Effector CD8-positive, alpha-beta T cell (primary cell): ENCODE measurements around the gene PLEKHF1.

Experiments
- DNase-seq: peaks from one replicate; lab custom pipeline; 2025; lab: John Stamatoyannopoulos, UW

Gene PLEKHF1

DNA sequence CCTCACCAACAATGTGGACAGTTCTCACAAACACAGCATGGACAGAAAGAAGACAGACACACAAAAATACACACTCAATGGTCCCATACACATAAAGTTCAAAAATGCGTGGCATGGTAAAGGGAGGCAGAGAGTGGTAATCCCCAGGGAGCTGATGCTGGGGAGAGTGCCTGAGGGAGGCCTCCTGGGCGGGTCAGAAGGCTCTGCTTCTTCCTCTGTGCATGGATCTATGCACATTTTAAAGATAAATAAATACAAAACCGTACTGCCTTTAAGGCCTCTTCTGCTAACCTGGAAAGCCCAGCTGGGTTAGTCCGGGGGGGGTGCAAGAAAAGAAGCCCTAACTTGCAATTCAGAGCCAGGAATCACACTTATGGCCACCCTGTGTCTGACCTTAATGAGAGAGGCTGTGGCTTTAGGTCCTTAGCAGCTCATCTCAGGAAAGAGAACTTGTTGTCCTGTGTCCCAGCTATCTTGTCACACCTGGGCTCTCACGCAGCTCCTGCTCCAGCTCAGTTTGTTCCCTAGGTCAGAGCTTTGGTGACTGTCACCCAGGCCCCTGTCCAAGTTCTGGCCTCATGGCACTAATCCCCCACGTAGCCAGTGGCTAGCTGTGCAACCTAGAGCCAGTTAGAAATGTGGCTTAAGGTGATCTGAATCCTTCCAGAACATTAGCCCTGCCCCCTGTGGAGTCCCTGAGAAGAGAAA is 30.7 kb upstream of the PLEKHF1 start:
- no peak for DNase-seq

DNA sequence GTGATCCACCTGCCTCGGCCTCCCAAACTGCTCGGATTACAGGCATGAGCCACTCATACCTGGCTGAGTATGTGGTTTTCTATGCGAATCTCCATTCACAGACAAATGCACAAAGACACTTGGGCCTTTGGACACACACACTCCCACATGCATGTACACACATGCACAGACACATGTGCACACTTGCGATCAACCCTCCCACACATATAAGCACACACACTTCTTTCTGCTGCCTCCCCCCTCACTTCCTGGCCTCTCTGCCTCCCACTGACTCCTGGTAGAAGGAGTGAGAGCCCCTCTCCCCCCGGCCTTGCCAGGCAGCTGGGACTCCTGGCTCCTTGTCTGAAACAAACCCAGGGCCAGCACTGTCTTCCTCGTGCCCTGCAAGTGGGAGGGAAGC is 29.3 kb upstream of the PLEKHF1 start:
- DNase-seq = no peak

DNA sequence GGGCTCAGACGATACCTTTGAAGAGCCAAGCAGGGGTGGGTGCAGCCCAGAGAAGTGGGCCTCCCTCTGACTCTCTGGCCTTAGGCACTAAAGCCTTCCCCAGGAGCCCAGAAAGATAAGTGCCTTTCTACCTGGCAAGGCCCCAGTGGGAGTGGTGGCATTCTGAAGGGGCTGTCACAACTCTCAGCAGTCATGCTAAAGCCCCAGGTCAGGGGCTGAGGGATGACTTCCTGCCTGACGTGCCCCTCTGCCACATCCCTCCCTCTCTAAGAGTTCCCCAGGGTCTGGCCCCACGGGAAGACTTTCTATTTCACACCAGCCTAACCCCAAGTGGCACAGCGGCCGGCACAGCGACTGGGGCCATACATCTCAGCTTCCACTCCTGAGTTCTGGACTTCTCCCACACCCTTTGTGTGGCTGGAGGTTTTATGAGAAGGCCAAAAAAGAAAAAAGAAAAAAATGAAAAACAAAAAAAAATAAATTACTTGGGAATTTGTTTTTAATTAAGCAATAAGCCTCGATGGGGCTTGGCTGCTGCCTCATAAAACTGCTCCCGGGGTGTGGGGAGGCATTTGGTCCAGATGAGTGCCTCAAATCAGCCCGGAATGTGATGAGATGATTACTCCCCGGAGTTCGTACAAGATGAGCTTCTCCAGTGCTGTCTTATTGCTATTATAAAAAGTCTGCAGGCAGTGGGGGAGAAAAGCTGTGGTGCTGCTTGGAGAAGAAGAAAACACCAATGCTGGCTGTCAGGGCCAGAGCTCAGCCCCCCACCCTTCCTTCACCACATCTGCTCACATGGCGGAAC is 28.5 kb upstream of the PLEKHF1 start:
- DNase-seq = no peak

DNA sequence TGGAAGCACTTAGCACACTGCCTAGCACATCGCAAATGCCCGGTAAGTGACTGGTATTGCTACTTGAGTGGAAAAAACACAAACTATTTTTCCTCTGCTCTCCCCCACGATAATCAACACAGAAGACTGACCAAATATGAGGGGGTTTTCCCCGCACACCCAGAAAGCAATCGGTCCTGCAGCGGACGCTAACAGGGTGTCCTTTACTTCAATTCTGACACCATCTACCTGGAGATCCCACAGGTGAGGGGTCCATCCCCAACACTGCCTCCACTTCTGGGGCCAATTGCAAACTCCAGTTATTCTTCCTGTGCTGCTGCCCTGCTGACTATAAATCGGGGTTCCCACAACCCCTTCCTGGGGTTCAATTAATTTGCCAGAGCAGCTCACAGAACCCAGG is 26.2 kb upstream of the PLEKHF1 start:
- no peak for DNase-seq

DNA sequence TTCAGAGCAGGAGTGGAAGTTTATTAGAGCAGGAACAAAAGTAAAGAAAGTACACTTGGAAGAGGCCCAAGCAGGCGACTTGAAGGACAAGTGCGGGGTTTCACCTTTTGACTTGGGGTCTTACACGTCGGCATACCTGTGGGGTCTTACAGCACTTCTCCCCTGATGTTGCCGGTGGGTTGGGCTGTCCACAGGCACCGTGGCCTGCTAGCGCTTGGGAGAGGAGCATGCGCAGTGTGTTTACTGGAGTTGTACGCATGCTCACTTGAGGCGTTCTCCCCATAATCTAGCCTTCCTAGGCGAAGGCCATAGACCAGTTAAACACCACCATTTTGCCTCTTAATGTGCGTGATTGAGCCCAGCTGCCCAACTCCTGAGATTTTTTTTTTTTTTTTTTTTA is 25.0 kb upstream of the PLEKHF1 start:
- DNase-seq = no peak

DNA sequence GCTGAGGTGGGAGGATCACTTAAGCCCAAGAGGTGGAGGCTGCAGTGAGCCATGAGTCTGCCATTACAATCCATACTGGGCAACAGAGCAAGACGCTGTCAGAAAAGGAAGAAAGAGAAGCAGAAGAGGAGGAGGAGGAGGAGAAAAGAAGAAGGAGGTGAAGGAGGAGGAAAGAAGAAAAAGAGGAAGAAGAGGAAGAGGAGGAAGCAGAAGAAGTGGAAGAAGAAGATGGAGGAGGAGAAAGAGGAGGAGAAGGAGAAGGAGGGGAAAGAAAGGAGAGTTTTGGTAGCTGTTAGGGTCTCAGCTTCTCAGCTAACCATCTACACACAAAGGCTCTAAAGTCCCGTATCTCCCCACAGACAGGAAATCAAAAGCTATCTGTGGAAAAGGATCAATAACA is 23.7 kb upstream of the PLEKHF1 start:
- DNase-seq = no peak

DNA sequence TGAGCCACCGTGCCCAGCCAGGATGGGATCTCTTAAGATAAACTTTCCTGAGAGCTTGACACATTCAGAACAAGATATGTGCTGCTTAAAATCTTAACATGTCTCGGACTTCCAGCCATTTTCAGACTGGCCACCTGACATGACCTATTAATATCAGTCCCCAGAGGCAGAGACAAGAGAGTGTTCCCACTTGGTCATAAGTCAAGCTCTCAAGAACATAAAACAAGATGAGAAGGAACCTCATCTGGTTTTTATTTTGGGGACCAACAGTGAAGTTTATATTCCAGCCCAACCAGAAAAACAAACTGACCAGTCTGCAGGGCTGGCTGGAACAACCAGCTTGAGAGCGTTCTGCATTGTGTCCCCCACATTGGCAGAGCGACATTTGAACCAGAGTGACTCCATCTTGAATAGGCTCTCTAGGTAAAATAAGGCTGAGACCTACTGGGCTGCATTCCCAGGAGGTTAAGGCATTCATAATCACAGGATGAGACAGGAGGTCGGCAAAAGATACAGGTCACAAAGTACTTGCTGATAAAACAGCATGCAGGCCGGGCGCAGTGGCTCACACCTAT is 21.8 kb upstream of the PLEKHF1 start:
- DNase-seq = no peak

DNA sequence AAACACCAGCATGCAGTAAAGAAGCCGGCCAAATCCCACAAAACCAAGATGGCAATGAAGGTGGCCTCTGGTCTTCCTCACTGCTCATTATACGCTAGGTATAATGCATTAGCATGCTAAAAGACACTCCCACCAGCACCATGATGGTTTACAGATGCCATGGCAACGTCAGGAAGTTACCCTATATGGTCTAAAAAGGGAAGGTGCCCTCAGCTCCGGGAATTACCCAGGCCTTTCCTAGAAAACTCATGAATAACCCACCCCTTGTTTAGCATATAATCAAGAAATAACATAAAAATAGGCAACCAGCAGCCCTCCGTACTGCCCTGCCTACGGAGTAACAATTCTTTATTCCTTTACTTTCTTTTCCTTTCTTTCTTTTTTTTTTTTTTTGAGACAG is 21.1 kb upstream of the PLEKHF1 start:
- no peak for DNase-seq

DNA sequence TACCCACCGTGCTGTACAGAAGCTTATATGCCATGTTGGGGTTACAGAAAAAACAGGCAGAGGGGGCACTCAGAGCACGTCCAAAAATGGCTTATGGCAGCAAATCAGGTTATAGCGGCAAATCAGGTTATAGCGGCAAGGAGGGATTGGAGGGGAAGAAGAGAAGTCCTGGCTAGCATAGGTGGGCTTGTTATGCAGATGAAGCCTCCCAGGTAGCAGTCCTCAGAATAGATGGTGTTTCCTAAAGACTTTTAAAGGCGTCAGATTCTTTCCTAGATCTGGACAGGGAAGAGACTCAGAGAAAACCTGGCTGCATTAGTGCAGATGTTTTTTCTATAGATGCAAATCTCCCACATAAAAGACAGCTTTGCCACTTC is 19.8 kb upstream of the PLEKHF1 start:
- DNase-seq = no peak

DNA sequence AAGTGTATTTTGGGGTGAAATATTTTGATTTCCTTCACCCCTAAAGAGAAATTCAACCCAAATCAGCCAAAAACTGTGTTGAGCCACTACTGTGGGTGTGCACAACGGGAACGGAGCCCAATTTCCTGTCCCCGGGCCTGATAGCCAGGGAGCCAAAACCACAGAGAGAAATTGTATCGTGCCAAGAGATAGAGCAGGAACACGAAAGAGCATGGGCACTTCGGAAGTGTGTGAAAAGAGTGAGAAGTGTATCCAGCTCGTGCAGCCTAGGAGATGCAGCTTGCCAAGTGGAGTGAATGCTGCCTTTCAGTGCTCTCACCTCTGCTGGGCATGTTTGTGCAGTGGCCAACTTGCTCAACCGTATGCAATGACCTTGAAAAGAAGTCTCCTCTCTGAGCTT is 19.4 kb upstream of the PLEKHF1 start:
- DNase-seq = no peak

DNA sequence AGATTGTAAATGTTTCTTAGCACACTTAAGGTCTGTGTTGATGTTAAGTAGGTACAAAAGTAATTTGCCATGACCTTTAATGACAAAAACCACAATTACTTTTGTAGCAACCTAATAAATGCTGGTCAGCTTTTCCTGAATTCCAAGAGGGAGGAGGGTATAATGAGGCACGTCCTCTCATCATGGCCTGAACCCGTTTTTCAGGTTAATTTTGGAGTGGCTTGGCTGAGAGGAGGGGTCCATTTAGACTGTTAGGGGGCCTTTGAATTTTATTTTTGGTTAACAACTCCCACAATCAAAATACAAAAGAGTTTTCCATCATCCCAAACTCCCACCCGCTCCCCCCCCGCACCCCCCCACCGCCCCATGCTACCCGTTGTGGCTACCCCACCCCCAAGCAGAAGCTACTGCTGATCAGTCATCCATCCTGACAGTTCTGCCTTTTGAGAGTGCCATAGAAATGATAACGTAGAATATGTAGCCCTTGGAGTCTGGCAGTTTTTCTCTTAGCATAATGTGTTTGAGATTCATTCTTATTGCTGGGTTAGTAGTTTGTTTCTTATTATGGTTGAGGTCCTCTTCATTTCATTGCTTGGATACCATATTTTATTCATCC is 14.4 kb upstream of the PLEKHF1 start:
- no peak for DNase-seq

DNA sequence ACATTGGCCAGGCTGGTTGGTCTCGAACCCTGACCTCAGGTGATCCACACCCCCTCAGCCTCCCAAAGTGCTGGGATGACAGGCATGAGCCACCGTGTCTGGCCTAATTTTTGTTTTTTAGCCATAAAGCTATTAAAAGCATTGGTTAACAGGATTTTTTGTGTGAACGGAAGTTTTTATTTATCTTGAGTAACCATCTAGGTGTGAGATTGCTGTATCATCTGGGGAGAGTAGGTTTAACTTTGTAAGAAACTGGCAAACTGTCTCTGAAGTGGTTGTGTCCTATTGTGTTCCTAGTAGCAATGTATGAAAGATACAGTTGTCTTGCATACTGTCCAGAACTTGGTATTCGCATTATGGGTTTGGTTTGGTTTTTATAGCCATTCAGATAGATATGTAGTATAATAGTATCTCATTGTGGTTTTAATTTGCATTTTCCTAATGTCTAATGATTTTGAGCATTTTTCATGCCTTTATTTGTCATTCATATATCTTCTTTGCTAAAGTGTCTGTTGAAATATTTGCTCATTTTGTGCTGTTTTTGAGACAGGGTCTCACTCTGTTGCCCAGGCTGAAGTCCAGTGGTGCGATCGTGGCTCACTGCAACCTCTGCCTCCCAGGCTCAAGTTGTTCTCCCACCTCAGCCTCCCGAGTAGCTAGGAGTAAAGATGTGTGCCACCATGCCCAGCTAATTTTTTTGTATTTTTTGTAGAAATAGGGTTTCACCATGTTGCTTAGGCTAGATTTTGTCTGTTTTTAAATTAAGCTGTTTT is 13.5 kb upstream of the PLEKHF1 start:
- DNase-seq = no peak

DNA sequence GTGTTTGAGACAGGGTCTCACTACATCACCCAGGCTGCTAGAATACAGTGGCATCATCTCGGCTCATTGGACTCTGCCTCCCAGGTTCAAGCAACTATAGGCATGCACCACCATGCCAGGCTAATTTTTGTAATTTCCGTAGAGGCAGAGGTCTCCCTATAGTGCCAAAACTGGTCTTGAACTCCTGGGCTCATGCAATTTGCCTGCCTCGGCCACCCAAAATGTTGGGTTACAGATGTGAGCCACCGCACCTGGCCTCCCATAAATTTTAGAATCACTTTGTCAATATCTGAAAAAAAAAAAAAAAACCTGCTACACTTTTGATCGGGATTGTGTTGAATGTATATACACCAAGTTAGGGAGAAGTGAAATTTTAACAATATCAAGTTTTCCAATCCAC is 11.9 kb upstream of the PLEKHF1 start:
- DNase-seq = no peak

DNA sequence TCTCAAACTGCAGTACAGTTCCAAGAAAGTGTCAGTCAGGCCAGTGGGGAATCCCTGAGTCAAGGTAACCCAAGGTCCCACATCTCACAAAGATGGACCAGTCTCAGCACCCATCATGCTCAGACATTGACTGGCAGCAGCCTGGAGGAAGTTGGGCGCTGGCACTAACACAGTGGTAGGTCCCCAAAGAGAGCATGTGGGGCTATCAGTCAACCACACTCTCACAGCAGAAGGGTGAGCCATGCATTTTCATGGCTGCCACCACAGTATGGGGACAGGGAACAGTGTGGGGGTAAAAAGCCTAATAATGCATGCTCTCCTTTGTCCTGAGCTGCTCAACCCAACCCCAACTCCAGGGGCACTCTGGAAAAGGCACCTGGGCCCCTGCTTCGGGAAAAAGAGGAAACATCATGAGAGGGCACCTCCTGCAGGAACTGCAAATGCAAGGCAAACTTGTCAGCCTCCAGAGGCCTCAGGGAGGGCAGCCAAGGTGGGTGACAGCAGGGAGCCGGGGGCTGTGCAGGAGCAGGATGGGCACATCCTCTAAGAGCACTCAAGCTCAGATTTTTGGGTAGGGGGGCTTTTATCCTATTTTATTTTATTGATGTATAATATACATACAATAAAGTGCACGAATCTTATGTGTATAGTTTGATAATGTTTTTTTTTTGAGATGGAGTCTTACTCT is 9.5 kb upstream of the PLEKHF1 start:
- no peak for DNase-seq

DNA sequence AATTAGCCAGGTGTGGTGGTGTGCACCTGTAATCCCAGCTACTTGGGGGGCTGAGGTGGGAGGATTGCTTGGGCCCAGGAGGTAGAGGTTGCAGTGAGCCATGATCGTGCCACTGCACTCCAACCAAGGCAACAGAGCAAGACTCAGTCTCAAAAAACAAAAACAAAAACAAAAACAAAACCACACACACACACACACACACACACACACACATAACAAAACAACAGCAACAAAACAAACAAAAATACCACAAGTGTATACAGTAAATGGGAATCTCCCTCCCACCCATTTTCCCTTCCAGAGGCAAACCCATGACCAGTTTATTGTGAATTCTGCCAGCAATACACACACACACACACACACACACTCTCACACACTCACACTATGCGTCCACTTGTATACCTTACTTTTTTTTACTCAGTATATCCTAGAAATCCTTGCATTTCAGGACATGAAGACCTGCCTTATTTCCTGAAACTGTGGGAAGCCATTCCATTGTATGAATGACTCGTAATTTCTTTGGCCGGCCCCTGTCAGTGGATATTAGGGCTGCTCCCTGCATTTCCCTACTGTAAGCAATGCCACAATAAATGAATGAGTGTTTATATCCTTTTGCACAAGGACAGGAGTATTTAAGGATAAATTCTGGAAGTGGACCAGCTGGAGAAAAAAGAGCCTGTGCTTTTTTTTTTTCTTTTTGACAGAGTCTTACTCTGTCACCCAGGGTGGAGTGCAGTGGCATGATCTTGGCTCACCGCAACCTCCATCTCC is 6.9 kb upstream of the PLEKHF1 start:
- DNase-seq = no peak

DNA sequence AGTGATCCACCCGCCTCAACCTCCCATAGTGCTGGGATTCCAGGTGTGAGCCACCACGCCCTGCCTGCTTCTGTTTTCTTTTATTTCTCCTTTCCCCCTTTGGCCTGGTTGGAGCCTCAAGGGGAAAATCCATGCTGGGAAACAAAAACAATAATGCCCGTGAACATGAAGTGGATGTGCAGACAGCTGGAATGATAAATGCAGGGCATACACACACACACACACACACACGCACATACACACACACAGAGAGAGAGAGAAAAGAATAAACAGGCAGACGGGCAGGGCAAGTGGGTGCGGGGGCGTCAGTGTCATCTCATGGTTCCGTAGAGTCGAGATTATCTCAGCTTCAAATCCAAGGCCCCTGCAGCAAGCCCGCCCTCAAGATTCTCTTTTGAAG is 4.4 kb upstream of the PLEKHF1 start:
- no peak for DNase-seq

DNA sequence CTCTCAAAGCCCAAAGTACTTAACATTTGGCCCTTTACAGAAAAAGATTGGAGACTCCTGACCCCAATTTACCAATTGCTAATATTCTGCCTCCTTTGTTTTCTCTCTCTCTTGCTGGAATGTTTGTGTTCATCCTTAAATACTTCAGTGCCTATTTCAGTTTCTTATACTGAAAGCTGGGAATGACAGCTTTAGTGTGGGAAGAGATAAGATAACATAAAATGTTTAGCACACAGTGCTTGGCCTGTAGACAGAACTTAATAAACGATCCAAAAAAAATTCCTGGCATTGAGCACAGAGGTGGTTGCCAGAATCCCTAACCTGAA is 3.0 kb upstream of the PLEKHF1 start:
- DNase-seq = no peak

DNA sequence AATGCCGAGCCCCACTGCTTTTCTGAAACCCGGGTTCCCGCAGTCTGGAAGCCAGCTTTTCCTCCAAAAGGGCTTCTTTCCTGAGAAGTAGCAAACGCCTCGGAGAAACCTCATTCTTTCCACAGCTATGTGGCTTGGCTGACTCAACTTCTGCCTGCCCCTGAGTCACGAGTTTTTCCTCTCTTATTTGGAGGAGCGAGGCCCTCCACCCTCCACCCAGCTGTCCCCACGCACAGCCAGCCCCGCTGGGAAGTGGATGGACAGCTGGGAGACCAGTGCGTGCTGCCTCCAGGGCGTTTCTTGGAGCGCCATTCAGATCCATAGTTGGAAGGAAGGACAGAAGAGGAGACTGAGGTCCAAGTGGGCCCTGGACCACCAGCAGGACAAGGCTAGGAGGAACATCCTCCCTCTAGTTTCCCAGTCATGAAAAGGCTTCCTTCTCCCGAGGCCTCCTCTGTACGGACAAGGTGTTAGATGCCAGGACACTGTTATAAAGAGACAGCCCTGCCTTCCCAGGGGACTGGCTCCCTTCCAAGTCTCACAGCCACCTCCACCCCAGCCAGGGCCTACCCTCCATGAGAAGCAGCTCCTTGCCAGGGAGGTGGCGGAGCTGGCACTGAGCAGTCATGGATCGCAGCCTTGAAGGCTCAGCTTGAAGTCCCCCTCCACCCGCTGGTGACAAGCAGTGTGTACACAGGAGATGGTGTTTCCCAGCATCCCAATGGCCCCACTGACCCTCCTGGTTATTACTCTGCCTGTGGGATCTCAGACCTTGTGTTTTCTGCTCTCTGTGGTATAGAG is 2.5 kb upstream of the PLEKHF1 start:
- no peak for DNase-seq

DNA sequence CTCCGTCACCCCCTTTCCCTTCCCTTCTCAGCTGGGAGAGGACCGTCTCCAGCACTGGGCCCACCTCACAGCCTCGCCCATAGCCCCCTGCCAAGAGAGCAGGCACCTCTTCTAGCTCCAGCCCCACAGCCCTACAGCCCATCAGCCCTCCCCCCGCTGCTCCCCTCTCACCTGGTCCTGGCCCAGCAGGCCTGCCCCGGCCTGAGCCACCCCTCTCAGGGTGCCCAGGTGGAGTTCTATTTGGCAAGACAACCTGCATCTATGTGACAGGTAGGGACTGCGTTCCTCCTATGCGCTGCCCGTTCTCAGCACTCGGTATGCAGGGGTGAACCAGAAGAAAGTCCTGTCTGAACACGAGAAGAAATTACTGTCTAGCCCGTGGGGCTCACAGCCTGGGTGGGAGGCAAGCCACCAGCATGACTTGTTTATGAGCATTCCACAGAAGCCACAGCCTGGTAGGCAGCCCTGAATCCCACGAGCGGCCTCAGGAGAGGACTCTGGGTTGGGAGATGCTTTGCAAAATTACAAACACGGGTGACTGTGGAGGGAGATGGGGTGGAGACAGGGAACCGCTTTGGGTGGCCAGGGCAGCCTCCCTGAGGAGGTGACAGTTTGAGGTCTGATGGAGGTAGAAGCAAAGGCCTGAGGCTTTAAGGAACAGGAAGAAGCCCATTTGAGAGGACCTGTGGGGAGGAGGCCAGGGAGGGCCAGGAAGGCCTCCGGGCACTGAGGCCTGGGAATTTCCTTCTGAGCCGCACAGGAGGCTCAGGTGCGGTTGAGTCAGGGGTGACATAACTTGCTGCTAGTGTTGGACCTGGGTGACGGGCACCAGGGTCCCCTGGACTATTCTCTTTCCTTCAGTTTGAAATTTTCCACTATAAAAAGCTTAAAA is 1.2 kb upstream of the PLEKHF1 start:
- DNase-seq = no peak
